ENCODE measurements around the gene ZNF224. TPM values are rescaled to one million over a fixed set of nuclear protein-coding genes. Genes with fewer than 3 reads are reported as not detected.
A peak's percentile ranks its signal among the peaks of the same experiment; 100 is the strongest.

Gene ZNF224
- total and polyA plus RNA-seq, 2 of the 13 experiments (the other 11 are each of a cell fraction or from before 2014, with no cell fraction given) = 13.0 to 16.1 TPM

DNA sequence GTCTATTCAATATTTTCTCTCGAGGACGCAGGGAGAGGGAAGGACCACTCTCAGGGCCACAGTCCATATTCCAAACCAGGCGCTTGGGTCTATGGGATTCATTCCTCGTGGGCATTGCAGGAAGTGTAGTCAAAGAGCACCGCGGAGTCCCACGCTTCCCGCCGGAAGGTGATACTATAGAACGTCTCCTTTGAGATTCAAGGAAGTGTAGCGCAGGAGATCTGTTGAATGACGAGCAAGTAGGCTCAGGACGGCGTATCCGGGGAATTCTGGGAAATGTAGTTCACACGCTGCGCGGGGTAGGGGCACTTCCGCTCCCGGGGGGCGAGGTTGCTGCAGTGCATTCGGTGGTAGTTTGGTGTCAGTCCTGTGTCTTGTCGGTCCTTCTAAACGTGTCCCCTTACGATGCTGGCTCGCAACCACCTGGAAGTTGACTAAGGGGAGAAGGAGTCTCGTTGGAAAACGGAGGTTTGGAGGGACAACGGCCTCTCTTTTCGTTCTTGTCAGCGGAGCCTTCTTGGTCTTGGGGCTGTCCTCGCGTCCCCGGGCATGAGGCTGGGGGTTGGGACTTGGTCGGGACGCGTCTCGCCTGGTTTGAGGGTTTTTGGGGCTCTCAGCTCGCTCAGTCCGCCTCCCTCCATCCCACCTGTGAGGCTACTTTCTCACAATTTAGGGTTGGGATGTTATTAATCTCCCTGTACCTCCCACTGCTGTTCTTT lies 22.2 kb upstream of the ZNF224 start, which contains the start of gene ZNF284 (continued):
- TF ChIP-seq ZNF354B (CRISPR knock-in tag; IDR thresholded peaks at IDR 0.05) (no peak), EED (CRISPR knock-in tag; IDR thresholded peaks at IDR 0.05) (0 out of 2 replicates have a peak, but pooled peaks have one; percentile 20), ZFP41 (CRISPR knock-in tag; IDR thresholded peaks at IDR 0.05; ENCODE audit: borderline replicate concordance) (no peak), ZNF180 (CRISPR knock-in tag; IDR thresholded peaks at IDR 0.05; ENCODE audit: borderline replicate concordance, low read depth) (no peak), ZFP36L1 (CRISPR knock-in tag; IDR thresholded peaks at IDR 0.05) (no peak), TRIM24 (CRISPR knock-in tag; IDR thresholded peaks at IDR 0.05) (no peak), KDM1A (CRISPR knock-in tag; IDR thresholded peaks at IDR 0.05) (no peak), MLLT10 (CRISPR knock-in tag; IDR thresholded peaks at IDR 0.05) (no peak), SP1 (IDR thresholded peaks at IDR 0.05) (no peak), SP1 (CRISPR knock-in tag; IDR thresholded peaks at IDR 0.05) (no peak), SIX1 (CRISPR knock-in tag; IDR thresholded peaks at IDR 0.05; ENCODE audit: borderline replicate concordance) (no peak), ZKSCAN1 (IDR thresholded peaks at IDR 0.05; ENCODE audit: low read length) (no peak), NR2F6 (IDR thresholded peaks at IDR 0.05) (no peak), NR2F6 (CRISPR knock-in tag; IDR thresholded peaks at IDR 0.05) (0 out of 2 replicates have a peak, but pooled peaks have one; percentile 22), ZBTB3 (CRISPR knock-in tag; IDR thresholded peaks at IDR 0.05; ENCODE audit: borderline replicate concordance, low read depth) (no peak), ZNF10 (CRISPR knock-in tag; IDR thresholded peaks at IDR 0.05; ENCODE audit: borderline replicate concordance, low read depth) (no peak), ZNF773 (CRISPR knock-in tag; IDR thresholded peaks at IDR 0.05; ENCODE audit: borderline replicate concordance) (no peak), POLR2G (IDR thresholded peaks at IDR 0.05; ENCODE audit: low read depth, low read length) (peak; percentile 67; the same call in 1 of the 2 replicates), FIP1L1 (IDR thresholded peaks at IDR 0.05; ENCODE audit: borderline replicate concordance, insufficient read depth, low read depth, low read length) (no peak), SIN3A (IDR thresholded peaks at IDR 0.05; ENCODE audit: borderline replicate concordance, low read depth, low read length) (peak; percentile 69; the same call in 1 of the 2 replicates), SNRNP70 (IDR thresholded peaks at IDR 0.05; ENCODE audit: low read depth, low read length) (no peak)
- TF ChIP-seq, protein P1, sequence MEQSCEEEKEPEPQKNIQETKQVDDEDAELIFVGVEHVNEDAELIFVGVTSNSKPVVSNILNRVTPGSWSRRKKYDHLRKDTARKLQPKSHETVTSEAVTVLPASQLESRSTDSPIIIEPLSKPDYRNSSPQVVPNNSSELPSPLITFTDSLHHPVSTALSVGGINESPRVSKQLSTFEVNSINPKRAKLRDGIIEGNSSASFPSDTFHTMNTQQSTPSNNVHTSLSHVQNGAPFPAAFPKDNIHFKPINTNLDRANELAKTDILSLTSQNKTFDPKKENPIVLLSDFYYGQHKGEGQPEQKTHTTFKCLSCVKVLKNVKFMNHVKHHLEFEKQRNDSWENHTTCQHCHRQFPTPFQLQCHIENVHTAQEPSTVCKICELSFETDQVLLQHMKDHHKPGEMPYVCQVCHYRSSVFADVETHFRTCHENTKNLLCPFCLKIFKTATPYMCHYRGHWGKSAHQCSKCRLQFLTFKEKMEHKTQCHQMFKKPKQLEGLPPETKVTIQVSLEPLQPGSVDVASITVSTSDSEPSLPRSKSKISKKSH (CRISPR knock-in tag; IDR thresholded peaks at IDR 0.05; ENCODE audit: borderline replicate concordance) = no peak
- TF ChIP-seq, protein P2, sequence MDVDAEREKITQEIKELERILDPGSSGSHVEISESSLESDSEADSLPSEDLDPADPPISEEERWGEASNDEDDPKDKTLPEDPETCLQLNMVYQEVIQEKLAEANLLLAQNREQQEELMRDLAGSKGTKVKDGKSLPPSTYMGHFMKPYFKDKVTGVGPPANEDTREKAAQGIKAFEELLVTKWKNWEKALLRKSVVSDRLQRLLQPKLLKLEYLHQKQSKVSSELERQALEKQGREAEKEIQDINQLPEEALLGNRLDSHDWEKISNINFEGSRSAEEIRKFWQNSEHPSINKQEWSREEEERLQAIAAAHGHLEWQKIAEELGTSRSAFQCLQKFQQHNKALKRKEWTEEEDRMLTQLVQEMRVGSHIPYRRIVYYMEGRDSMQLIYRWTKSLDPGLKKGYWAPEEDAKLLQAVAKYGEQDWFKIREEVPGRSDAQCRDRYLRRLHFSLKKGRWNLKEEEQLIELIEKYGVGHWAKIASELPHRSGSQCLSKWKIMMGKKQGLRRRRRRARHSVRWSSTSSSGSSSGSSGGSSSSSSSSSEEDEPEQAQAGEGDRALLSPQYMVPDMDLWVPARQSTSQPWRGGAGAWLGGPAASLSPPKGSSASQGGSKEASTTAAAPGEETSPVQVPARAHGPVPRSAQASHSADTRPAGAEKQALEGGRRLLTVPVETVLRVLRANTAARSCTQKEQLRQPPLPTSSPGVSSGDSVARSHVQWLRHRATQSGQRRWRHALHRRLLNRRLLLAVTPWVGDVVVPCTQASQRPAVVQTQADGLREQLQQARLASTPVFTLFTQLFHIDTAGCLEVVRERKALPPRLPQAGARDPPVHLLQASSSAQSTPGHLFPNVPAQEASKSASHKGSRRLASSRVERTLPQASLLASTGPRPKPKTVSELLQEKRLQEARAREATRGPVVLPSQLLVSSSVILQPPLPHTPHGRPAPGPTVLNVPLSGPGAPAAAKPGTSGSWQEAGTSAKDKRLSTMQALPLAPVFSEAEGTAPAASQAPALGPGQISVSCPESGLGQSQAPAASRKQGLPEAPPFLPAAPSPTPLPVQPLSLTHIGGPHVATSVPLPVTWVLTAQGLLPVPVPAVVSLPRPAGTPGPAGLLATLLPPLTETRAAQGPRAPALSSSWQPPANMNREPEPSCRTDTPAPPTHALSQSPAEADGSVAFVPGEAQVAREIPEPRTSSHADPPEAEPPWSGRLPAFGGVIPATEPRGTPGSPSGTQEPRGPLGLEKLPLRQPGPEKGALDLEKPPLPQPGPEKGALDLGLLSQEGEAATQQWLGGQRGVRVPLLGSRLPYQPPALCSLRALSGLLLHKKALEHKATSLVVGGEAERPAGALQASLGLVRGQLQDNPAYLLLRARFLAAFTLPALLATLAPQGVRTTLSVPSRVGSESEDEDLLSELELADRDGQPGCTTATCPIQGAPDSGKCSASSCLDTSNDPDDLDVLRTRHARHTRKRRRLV (CRISPR knock-in tag; IDR thresholded peaks at IDR 0.05) = no peak
- TF ChIP-seq, protein P3, sequence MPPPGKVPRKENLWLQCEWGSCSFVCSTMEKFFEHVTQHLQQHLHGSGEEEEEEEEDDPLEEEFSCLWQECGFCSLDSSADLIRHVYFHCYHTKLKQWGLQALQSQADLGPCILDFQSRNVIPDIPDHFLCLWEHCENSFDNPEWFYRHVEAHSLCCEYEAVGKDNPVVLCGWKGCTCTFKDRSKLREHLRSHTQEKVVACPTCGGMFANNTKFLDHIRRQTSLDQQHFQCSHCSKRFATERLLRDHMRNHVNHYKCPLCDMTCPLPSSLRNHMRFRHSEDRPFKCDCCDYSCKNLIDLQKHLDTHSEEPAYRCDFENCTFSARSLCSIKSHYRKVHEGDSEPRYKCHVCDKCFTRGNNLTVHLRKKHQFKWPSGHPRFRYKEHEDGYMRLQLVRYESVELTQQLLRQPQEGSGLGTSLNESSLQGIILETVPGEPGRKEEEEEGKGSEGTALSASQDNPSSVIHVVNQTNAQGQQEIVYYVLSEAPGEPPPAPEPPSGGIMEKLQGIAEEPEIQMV (CRISPR knock-in tag; IDR thresholded peaks at IDR 0.05; ENCODE audit: low read depth) = no peak

All from HepG2 (cell line).